Stimulated activated CD8-positive, alpha-beta memory T cell treated with anti-CD3 and anti-CD28 coated beads, Interleukin-7, amount 100 ng/mL, for 48 hours (primary cell): ENCODE results near the gene ERP44.
"Not testable (repeated sequence)": the region's sequence is repeated elsewhere in the genome, so short reads cannot be mapped to it uniquely, and the experiment has no call there.

ENCODE experiments used
- DNase-seq, 2 donors: peaks; one replicate each; pipeline ENCODE4 v3.0.0-alpha.2; 2020; ENCODE audit warnings: low read depth in 1 of 2; ENCODE audit errors: extremely low read depth in 1 of 2

ERP44 gene

GRCh38 chr9:100070104-100071041 lies 28.4 kb downstream of the ERP44 start:
- no peak for DNase-seq

- DNase-seq: not testable (repeated sequence)
Observed at GRCh38 chr9:100069068-100069467, 29.7 kb downstream of the ERP44 start.

DNA sequence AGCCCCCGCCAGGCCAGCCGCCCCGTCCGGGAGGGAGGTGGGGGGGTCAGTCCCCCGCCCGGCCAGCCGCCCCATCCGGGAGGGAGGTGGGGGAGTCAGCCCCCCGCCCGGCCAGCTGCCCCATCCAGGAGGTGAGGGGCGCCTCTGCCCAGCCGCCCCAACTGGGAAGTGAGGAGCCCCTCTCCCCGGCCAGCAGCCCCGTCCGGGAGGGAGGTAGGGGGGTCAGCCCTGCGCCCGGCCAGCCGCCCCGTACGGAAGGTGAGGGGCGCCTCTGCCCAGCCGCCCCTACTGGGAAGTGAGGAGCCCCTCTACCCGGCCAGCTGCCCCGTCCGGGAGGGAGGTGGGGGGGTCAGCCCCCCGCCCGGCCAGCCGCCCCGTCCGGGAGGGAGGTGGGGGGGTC lies 30.8 kb downstream of the ERP44 start:
- not testable (repeated sequence) for DNase-seq

GRCh38 chr9:100066539-100066938 lies 32.3 kb downstream of the ERP44 start:
- DNase-seq: no peak

DNA sequence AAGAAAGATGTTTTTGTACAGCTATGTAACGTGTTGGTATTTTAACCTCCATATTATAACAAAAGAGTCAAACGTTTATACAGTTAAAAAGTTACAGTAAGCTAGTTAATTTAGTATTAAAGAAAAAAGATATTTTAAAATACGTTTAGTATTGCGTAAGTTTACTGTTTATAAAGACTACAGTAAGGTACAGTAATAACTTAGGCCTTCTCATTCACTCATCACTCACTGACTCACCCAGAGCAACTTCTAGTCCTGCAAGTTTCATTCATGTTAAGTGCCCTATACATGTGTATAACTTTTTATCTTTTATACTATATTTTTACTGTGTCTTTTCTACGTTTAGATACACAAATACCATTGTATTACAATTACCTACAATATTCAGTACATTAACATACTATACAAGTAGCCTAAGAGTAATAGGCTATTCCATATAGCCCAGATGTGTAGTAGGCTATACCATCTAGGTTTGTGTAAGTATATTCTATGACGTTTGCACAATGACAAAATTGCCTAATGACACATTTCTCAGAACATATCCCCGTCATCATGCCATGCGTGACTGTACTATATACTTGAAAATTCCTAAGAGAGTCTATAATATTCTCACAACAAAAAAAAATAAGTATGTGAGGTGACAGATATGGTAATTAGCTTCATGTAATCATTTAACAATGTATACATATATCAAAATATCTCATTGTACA lies 33.8 kb downstream of the ERP44 start:
- DNase-seq: no peak

DNA sequence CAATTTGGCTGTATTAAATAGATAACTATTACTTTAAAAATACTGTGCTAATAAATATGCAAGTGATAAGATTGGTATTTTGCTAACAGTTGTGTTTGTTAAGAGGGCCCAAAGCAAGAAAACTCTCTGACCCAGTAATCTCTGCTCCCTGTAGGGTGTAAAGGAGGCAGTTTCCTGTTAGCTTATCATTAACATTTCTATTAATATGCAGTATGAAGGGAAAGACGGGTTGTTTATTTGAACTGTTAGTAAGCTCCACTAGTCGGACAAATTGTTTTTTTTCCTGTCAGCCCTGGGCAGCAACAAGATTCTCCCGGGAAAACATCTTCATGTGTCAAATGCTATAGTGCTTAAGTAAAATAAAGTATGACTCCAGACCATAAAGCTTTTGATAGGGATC lies 35.6 kb downstream of the ERP44 start:
- DNase-seq: no peak

GRCh38 chr9:100062683-100063082 lies 36.1 kb downstream of the ERP44 start:
- DNase-seq: not testable (repeated sequence)

DNA sequence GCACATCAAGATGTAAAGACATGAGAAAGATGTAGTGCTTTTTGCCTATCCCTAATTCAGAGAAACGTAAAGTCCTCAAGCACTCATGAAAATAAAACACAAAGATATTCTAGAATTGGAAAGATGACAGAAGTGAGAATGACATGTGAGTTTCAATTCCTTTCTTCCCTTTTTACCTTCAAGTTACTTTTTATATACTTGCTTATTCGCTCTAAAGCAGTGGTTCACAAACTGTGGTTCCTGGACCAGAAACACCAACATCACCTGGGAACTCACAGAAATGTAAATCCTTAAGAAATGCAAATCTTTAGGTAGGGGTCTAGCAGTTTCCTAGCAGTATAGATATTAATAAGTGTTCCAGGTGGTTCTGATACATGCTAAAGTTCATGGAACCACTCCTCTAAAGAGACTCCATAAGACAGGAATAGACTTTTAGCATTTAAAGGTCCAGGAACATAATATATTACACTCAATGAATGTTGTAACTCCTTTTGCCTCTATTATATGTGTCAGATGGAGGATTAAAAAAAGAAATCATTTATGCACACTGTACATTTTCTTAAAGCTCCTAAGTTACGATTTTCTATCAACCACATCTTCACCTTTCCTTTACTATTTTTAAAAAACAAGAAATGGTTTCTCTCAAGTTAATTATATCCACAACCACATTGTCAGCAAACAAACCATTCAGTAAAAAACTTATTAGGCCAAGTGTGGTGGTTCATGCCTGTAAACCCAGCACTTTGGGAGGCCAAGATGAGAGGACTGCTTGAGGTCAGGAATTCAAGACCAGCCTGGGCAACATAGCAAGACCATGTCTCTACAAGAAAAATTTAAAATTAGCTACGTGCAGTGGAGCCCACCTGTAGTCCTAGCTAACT lies 39.9 kb downstream of the ERP44 start:
- DNase-seq: no peak

GRCh38 chr9:100057624-100058023 lies 41.2 kb downstream of the ERP44 start:
- DNase-seq: no peak

DNA sequence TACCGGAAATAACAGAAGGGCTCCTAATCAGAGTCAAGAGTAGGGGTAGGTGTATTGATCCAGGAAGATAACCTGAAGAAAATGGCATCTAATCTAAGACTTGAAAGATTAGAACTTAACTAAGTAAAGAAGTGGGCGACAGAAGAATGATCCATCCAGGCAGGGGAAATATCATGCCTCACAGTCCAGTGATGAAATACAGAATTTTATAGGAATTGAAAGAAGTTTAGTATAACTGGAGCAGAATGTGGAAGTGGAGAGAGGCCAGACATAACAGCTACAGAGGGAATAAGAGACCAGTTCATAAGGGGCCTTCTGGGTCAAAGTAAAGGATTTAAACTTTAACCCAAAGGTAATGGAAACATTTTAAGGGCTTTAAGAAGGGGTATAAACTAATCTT lies 42.2 kb downstream of the ERP44 start:
- no peak for DNase-seq

- DNase-seq: no peak
Observed at GRCh38 chr9:100052375-100052774, 46.4 kb downstream of the ERP44 start.

DNA sequence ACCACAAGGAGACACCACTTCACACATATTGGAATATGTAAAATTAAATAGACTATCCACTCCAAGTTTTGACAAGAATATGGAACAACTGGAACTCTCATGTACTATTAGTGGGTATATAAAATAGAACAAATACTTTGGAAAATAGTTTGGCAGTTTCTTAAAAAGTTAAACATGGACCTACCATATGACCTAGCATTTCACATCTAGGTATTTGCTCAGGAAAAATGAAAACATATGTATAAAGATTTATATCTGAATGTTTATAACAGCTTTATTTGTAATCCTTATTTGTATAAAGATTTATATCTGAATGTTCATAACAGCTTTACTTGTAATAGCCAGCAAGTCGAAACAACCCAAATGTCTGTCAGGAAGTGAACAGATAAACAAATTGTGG lies 49.2 kb downstream of the ERP44 start:
- no peak for DNase-seq

DNA sequence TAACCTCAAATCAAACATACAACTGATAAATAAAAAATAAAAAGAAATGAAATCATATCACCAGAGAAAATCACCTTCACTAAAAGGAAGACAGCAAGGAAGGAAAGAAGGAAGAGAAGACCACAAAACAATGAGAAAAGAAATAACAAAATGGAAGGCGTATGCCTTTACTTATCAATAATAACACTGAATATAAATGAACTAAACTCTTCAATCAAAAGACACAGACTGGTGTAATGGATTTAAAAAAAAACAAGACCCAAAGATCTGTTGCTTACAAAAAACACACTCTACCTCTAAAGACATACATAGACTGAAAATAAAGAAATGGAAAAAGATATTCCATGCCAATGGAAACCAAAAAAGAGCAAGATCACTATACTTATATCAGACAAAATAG lies 60.3 kb downstream of the ERP44 start:
- no peak for DNase-seq

DNA sequence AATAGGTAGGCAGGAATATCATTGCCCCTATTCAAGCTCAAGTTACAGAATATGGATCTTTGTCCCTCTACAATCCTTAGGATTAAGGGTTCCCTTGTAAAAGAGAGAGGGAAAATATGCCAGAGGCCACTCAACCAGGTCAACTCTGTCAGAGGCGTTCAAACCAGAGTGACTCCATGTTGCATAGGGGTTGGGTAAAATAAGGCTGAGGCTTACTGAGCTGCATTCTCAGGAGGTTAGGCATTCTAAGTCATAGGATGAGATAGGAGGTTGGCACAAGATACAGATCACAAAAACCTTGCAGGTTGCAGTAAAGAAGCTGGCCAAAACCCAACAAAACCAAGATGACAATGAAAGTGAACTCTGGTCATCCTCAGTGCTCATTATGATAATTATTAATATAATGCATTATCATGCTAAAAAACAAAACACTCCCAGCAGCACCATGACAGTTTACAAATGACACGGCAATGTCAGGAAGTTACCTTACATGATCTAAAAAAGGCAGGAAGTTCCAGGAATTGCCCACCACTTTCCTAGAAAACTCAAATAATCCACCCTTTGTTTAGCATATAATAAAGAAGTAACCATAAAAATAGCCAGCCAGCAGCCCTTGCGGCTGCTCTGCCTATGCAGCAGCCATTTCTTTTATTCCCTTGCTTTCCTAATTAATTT lies 64.8 kb downstream of the ERP44 start:
- no peak for DNase-seq

- no peak for DNase-seq
Observed at GRCh38 chr9:100030548-100030947, 68.3 kb downstream of the ERP44 start.

- no peak for DNase-seq
Observed at GRCh38 chr9:100029251-100029650, 69.5 kb downstream of the ERP44 start.

GRCh38 chr9:100028201-100028784 lies 70.5 kb downstream of the ERP44 start:
- DNase-seq: peak; percentile 23 to 46

- DNase-seq: no peak
Observed at GRCh38 chr9:100027543-100027942, 71.3 kb downstream of the ERP44 start.

DNA sequence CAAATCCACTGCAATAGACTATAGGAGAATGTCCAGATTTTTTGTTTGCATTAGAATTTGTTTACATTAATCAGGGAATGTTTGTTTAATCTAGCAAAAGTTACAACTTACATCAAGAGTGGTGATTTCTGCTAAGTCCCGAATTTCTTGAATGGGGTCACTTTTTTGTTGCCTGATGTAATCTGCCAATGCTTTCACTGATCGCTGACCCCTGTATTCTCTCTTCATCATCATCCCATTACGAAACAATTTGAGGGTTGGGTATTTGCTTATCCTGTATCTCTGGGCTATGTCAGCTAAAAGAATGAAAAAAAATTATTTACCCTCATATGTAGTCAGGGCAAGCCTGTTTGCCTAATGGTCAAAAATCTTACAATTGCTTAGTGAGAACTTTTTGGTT lies 76.9 kb downstream of the ERP44 start:
- no peak for DNase-seq

DNA sequence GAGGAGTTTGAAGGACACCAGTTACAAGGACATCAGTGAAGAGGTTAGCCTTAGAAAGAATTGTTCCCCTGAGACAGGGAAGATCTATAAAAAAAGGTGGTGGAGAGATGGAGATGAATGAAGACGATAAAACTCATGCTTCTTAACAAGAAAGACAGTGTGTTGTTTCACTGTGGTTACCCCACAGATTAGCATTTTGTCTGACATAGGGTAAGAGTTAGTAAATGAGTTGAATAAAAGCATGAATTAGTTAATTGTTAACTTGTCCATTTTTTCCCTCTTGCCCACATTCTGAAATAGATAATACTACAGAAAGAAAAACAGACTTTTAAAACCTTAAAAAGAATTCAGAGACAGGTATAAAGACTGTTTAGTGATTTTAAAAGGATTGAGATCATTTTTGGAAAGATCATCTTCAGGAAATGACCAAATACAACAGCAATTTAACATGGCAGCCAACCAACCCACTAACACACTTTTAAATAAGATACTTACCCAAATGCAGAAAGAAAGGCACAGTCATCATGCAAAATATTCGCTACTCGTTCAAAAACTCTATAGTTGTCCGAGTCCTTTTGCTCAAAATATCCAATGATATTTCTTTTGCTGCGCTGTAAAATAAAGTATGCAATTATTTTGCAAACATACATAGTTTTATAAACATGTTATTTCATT lies 78.5 kb downstream of the ERP44 start:
- DNase-seq: no peak
